LoVo (cell line): Measurements from ENCODE around the gene DNAJC11.
"Not testable (repeated sequence)": the region's sequence is repeated elsewhere in the genome, so short reads cannot be mapped to it uniquely, and the experiment has no call there.

Experiments used
- DNase-seq: peaks from one replicate; pipeline ENCODE4 v3.0.0-alpha.2; 2016; ENCODE audit warnings: low spot score

Gene DNAJC11

DNA sequence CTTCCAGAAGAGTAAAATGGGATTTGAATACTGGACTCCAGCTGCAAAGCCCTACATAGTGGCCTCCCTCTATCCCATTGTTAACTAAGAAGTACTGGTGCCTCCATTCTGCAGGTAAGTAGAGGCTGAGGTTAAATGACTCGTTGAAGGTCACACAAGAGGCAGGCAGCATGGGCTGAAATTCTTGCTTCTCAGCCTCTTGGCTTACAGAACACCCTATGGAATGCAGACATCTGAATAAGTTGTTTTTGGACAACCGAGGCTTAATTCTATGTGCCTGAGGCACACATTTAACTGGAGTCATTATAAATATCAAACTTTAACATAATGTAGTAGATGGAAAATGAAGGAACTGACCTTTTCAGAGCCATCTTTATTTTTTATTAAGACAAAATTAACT, 5.7 kb downstream of the DNAJC11 start:
- DNase-seq, result no peak

DNA sequence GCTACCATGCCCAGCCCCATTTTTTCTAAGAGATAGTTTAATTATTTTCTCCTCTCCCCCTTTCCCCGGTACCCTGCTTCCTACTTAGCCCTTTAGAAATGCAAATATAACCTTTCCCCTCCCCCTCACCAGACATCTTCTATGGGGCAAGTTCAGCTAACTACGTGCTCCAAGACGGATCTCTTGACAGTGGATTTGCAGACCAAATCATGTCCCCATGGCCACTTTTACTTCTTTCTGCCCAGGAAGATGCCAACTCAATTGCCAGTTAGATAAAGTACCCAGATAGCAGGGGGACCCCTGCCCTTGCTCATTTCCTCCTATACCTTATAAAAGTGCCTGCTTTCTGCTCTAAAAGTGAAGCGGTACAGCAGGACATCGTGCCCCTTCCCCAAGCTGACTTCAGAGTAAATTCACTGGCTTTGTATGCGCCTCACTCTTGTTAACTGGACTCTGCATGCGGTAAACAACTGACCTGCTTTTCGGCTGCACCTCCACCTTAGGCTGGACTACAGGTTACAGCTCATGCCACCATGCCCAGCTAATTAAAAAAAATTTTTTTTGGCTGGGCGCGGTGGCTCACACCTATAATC, 7.4 kb downstream of the DNAJC11 start:
- DNase-seq, result no peak

DNA sequence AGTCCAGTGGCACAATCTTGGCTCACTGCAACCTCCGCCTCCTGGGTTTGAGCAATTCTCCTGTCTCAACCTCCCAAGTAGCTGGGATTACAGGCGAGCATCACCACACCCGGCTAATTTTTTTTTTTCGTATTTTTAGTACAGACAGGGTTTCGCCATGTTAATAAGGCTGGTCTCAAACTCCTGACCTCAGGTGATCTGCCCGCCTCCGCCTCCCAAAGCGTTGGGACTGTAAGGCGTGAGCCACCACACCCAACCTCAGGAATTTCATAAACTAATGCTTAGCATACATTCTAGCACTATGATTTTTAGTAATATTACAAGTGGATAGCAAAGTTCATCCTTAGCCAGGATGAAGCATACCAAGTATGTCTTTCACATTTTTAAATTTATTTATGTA, 8.7 kb downstream of the DNAJC11 start:
- no peak for DNase-seq

DNA sequence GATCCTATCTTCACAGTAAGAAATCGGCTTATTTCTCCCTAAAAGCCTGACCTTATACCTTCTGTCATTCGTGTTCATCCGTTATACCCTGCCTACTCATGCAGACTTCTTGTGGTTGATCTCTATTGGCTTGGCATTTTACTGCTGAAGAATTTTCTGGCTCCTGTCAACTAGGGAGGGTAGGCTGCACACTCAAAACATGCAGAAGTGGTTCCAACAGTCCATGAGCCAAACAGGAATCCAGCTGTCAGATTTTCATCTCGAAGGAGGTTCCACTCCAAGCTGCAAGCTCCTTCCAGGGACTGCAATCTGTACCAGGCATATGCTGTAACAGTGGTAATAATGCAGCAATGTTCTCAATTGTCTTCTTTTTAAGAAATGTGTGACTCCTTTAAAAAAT, 10.1 kb downstream of the DNAJC11 start:
- DNase-seq, result no peak

DNA sequence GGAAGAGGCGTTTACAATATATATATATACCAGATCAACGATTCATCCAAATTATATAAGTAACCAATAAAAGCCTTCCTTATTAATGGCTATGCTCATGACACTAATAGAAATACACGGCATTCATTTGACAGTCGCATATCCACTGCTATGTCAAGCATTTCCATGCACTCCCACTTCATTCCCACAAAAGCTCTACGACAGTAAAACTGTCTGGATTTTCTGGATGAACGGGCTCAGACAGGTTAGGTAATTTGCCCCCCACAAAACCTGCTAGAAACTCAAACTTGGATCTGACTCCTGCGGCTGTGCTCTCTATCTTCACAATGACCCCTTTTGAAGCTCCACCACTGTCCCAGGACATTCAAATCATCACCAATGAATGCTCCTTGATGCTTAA, 11.4 kb downstream of the DNAJC11 start:
- DNase-seq, result no peak

DNA sequence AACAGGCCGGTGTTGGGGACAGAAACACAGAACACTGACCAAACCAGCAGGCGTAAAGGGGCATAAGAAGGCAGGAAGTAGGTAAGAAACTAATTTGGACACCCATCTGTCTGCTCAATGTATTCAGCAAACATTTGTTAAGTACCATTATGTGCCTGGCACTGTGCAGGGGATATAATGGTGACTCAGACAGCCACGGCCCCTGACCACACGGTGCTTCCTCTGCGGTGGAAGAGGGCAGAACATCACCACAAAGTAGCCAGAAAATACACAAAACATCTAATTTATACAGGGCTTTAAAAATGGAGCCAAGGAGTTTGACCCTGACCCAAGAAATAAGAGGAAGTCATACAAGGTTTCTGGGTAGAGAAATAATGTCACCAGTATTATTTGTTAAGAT, 12.9 kb downstream of the DNAJC11 start:
- no peak for DNase-seq

DNA sequence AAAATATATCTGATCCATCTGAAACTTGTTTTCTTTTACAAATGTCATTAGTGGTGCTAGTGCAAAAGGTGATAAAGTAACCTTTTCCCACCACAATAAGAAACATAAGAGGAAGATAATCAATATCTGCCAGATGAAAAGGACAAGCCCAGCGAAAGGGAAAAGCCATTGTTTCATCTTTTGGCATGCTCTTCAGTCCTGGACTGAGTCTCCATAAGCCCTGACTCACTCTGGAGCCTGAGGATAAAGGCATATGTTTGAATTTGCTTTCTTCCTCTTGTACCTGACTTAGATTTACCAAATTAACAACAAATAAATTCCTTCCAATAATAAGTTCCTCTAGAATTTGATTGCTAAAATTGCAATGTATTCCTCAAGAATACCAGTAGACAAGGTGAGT, 13.6 kb downstream of the DNAJC11 start:
- no peak for DNase-seq

DNA sequence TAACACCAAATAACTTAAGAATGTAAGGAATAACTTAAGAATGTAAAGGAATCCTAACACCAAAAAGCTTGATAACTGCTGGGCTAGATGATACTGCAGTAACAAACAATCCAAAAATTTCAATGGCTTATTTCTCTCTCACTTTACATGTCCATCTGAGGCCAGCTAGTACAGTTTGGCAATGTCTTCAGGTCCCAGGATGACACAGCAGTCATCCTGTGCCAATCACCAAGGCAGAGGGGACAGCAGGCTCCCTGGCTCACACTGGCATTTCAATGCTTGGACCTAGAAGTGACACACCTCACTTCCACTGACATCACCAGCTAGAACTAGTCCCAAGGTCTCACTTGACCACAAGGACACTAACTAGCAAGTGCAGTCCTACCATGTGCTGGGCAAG, 15.3 kb downstream of the DNAJC11 start:
- no peak for DNase-seq

DNA sequence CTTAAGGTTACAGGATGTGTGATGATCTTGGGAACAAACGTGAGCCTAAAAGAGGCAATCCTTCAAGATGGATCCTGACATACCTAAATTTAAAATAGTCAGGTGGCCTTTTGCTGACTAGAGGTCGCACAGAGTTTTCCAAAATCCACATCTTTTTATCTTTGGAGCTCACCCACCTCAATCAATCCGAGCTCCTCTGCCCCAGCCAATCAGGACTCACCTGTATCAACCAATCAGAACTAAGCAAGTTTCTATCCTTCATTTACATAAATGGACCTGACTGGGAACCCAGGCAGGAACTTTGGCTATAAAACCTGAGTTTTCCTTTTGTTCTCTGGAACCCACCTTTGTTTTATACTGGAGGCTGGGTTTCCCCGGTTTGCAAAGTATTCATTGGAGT, 16.2 kb downstream of the DNAJC11 start:
- no peak for DNase-seq

DNA sequence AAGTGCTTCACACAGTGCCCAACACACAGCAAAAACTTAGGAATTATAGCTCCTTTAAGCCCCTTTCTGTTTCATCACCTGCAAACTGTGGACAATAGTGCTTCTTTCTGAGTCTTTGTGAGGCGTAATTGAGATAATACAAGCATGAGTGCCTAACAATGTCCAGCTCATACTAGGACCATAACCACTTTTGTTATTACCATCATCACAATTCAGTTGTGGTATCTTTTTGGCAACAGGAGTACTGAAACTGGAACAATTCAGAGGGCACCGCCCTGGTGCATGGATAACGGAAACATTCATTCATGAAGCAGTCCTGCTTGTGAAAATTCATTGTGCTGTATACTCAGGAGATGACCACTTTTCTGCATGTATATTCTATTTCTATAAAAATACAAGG, 18.2 kb downstream of the DNAJC11 start:
- no peak for DNase-seq

DNA sequence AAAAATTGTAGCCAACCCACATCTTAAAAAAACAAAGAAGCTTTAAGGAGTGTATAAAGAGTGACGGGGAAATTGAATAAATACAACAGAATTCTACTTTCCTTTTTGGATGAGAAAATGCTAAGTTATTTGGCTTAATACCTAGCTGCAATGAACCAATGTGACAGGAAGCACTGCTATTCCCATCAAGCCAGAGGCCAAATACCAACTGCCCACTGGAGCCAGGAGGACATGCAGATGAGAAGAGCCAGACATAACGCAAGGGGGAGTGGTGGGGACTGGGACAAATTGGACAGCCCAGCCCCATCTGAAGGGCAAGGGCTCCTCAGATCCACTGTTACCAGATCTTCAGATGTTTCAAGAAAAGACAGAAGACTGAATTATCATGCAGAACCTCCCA, 25.7 kb downstream of the DNAJC11 start:
- no peak for DNase-seq

DNA sequence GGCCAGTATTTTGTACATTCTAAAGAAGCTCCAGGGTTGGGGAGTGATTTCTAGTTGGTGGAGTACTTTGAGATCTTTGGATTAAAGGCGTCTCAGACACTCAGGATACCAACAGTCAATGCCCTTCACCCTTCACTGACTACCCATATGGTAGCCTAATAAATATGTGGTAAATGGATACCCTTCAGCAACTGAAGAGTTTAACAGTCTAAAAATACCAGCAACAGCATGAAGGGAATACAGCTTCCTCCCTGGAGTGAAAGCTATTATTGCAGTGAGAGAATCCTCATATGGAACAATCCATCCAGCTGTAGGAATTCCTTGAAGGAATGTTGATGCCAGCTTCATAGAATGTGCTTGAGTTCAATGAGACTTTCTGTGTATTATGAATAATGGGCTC, 26.8 kb downstream of the DNAJC11 start:
- DNase-seq, result no peak

DNA sequence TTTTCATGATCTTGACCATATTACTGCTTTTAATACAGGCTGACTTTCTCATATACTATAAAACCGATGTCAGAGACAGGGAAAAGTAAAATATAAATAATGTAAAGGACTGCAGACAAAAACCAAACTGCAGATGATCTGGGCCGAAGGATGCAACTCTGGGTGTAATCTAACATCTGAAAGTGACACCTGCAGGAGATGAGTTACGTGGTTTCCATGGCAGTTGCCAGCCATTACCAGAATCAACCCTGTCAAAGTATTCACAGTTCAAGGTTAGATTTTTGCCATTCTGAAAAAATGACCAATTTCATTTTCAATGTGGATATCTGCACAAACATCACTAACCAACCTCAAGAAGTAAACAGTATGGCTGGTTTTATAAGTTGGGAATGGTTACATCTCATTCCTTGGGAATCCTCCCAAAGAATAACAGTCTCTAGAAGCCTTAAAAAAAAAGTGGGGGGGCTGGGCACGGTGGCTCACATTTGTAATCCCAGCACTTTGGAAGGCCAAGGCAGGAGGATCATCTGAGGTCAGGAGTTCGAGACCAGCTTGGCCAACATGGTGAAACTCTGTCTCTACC, 27.7 kb downstream of the DNAJC11 start:
- no peak for DNase-seq

DNA sequence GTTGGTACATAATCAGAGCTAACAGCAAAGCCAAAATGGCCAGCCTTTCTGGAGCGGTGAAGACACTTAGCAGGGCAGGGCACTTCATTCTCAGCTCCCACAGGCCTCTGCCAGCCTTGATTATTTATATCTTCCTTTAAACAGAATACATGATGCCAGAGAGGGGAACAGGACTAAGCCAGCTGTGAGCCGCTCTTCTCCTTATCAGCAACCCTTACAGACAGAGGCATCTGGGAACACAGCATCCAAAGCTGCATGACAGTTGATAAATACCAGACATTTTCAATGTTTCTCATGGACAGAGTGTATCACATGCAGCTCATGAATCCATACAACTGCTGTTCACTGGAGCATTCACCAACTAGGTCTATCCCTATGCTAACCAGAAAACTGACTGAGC, 29.1 kb downstream of the DNAJC11 start:
- DNase-seq, result no peak

DNA sequence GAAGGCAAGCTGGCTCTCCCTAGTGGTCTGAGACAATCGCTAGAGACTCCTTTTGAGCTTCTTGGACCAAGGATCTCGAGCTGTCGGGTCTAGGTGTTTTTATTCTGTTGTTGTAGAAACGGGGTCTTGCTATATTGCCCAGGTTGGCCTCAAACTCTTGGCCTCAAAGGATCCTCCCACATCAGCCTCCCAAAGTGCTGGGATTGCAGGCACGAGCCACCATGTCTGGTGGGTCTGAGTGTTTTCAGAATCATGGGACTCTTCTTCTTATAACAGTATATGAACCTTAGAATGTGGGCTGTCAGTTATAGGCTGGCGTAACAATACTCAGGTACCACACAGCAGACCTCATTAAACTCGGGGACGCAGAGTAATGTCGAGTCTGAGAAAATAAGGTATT, 33.1 kb downstream of the DNAJC11 start:
- no peak for DNase-seq

DNA sequence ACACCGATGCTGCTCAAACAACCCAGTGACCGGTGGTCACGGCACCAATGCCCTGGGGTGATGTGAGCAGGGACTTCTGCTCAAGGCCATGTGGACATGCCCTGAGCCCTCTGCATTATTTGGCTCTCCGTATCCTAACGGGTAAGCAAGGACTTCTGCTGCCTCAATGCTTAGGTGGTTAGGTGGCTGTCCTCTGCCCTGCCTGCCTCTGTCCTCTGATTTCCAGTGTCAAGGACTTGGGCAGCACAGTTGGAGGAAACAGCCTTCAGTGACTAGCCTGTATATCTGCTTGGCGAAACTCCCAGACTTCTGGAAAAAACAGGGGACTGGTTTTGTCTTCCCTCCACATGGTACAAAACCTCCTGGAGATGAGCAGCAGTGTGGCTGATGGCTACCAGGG, 34.5 kb downstream of the DNAJC11 start:
- no peak for DNase-seq

DNA sequence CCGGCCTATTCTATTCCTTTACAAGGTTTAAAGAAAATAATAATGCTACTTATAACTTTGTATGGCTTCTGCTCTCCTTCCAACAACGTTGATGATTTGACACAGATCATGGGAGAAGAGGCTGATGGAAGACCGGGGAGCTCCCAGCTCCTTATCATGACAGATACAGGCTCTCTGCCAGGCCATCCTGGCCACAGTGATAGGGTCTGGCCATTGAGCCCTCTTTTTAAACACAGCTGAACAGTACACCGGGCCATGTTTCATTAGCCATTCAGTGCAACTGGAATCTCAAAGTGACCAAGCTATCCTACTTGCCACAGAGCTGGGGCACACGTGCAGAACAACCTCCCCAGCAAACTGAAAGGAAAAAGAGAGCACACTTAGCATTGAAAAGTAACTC, 34.9 kb downstream of the DNAJC11 start:
- DNase-seq, result no peak

DNA sequence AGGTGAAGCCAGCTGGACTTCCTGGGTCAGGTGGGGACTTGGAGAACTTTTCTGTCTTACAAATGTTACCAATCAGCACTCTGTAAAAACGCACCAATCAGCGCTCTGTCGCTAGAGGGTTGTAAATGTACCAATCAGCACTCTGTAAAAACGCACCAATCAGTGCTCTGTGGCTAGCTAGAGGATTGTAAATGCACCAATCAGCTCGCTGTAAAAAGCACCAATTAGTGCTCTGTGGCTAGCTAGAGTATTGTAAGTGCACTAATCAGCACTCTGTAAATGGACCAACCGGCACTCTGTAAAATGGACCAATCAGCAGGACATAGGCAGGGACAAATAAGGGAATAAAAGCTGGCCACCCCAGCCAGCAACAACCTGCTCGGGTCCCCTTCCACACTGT, 39.1 kb downstream of the DNAJC11 start:
- DNase-seq, result not testable (repeated sequence)

DNA sequence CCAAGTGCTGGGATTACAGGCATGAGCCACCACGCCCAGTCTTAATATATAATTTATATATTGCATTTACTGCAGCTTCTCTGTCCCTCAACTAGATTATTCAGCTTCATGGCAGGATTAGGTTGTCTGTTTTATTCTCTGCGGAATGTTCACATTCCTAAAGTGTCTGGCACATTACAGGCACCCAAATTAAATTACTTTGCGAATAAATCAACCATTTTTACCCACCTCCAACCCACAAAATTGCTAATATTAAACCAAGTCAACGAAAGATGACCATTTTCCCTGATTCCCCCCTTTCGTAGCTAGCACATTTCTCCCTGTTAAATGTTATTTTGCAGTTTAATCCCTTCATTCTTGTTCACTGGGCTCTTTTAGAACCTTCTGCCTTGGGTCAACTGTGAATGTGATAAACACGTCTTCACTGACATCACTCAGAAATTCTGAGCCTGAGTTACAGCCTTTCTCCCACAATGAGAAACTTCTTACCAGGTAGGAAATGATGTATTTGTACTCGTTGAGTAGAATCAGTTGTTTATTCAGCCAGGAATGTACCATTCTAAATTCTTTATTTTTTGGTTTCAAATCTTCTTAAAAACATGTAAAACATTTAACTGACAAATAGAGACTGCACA, 41.1 kb downstream of the DNAJC11 start:
- no peak for DNase-seq

DNA sequence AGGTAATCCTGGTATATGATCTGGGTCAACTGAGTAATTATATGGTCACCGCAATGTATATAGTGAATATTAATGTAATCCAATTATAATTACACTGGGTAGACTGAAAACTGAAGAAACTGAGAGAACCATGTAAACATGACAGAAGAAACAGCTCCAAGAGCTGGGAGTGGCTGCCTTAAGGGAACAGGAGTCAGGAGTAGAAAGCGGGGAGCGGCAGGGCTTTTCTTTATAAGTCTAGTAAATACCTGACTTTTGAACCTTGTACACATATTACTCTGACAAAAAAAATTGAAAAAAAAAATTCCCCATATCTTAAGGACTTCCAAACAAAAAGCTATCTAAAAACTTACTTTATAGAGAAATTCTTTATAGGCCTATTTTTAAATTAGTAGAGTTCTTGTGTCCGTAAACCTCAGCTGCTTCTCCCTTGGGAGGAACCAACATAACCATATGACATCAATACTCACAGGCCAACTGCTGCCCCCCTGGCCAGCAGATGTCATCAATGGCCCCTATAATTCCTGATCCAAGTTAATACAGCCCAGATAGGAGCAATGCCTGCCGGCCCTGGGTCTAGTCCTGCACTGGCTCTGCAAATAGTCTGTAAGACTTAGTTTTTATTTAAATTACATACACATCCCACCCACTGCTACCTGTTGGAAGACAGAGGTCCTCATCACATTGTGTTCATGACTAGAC, 43.1 kb downstream of the DNAJC11 start:
- no peak for DNase-seq

DNA sequence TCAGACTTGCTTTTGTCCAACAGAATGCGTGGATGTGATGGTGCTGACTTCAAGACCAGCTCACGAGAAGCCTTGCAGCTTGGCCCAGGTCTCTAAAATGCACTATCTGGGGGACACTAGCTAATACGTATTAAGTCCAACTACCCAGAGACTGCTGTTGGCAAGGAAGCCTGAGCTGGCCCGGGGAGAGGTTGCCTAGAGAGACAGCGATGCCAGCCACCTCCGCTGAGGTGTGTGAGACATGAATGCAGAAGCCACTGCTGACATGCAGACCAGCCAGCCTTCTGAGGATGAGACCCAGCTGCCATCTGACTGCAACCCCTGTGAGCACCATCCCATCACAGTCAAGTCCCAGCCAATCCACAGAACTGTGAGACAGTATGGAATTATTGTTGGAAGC, 44.5 kb downstream of the DNAJC11 start:
- DNase-seq, result no peak

DNA sequence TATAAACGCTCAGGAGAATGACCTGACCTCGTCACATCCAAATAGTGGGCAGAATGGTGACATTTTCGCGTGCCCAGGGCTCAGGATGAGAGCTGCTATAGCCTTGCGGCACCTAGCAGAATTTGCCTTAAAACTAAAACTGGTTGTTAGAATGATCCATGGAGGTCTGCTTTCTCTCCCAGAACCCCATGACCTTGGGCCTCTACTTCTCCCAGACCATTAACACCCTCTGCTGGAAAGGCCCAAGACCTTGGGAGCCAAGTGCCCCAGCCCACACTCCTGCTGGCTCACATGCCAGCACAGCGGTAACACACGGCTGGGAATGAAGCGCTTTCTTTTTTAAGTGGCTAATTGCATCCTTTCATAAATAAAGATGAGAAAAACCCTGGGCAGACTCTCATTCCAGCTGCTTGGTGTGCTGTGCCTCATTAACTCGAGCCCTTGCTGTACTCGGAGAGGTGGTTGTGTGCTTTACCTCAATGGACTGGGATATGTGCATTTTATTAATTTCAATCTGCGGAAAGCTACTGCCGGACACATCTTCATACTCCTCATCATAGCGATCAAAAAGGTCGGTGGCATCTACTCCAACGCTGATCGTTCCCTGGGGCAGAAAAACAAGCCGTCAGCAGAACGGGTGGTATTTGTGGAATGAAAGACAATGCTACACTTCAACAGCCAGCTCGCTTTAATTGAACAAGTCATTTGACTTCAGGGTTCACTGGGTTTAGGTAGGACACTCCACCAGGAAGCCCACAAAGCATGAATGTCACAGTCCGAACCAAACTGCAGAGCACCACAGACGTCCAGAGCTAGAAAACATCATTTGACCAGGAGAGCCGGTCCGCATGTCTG, 48.0 kb downstream of the DNAJC11 start:
- DNase-seq, result no peak

DNA sequence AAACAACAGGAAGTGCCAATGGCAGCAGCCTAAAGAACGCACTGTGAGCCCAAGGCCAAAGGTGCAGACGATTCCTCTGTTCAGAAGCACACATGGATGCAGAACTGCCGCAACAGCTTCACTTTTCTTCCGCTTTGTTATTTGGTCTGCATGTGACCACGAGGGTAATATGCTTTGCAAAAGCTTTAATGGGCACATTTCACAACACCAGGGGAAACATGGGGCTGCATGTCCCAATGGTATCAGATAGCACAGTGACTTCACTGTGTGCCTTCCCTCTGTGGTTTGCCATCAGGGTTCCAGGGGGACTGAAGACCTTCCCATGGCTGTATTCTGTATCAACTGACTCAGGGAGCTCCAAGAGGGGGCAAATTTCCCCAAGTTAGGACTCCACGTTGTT, 48.6 kb downstream of the DNAJC11 start:
- DNase-seq, result no peak
